ENCODE data around the gene UNC79.

The UNC79 gene

GRCh38 chr14:93712838-93713724, 282.3 kb downstream of the UNC79 start:
- no peak for DNase-seq

GRCh38 chr14:93713726-93714405, 283.1 kb downstream of the UNC79 start:
- DNase-seq = no peak

GRCh38 chr14:93714605-93715004, 283.9 kb downstream of the UNC79 start:
- no peak for DNase-seq

- DNase-seq = no peak
Observed at GRCh38 chr14:93715279-93715927, 284.7 kb downstream of the UNC79 start.

- DNase-seq = no peak
Observed at GRCh38 chr14:93716002-93716745, 285.4 kb downstream of the UNC79 start.

- DNase-seq = no peak
Observed at GRCh38 chr14:93716746-93717667, 286.3 kb downstream of the UNC79 start.

GRCh38 chr14:93717668-93718320, 287.1 kb downstream of the UNC79 start:
- DNase-seq = no peak

DNA sequence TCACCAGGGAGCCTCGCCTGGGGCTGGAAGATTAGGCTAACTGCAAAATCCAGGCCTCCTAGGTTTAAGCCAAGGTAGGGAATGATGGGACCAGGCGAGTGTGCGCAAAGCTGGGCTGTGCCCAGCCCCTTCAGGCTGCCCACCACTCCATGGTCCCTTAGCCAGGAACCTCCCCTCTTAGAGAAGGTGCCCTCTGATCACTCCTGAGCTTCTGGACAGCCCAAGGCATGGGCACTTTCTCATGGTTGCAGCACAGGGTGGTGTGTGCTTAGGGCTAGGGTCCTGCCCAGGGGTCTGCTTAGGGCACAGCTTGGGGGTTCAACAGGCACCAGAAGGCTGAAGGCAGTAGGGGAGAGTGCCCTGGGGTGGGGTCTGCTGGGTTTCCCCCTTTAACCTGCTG, 288.5 kb downstream of the UNC79 start:
- DNase-seq = no peak

DNA sequence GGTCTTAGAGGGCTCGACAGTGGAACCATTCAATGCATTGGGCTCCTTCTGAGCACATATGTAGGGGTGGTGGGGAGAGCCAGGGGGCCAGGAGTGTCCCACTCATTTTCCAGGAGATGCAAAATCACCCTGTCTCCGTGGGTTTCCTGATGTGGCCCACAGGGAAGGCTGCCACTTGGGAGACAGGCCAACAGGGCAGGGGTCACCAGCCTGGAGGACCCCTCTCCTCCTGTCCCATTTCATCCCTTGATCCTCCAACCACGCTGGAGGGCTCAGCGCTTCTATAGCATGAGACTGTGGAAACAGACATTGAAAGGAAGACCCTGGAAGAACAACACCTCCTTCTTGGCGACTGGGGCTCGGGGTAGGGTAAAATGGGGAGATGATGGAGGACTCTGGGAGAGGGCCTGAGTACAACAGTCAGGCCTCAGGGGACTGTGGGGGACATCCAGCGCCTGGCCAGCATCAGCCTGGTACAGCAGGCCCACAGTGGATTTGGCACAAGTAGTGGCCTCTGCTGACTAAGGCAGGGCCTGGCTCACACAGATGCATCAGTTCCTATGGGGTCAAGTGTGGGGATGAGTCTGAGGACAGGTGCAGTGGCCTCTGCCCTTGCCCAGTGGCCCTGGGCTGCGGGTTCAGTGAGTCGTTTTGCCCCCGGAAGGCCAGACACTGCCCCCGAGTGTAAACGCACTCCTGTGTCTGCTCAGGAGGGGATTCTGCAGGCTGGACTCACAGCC, 289.5 kb downstream of the UNC79 start:
- no peak for DNase-seq

DNA sequence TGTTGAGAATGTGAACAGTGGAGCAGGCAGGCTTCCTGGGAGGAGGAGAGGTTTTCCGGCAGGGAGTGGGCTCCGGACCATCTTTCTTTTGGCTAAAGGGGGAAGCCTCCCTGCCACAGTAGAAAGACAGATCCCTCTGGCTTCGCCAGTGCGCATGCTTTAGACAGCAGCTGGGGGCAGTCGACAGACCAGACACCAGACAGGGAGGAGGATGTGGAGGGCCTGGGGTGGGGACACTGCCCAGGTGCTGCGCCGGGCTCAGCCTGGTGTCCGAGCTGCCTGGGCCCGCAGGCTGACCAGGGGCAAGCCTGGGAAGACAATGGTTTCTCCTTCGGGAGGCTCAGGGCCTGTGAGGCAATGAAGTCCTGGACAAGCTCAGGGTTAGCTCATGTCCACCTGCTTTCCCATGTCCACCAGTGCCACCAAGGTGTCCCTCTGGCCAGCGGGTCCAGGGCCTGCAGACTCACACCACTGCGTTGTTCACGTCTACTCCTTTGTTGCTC, 290.3 kb downstream of the UNC79 start:
- DNase-seq = no peak

- DNase-seq = no peak
Observed at GRCh38 chr14:93723001-93723400, 292.3 kb downstream of the UNC79 start.

DNA sequence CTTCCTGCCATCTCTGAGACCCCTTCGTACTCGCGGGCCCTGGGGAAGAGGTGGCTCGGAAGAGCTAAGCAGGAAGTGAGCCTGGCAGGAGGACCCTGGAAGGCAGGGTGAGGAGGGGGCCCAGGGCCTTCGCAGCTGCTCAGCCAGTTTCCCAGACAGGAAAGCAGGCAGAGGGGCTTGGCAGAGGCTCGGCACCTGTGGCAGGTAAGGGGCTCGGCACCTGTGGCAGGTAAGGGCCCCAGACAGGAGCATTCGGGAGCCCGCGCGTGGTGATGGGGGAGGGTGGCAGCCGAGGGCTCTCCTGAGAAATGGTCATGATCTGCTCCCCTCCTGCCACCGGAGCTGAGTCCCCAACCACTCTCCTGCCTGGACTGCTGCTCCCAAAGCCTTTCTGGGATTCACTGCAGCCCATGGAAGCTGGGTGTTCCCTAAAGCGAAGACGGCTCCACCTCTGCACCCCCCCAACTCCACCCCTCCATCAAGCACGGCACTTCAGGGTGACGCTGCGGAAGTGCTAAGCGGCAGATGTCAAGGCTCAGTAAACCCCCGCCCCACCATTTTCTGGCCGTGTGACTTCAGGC, 294.4 kb downstream of the UNC79 start:
- no peak for DNase-seq

- no peak for DNase-seq
Observed at GRCh38 chr14:93725993-93726392, 295.3 kb downstream of the UNC79 start.

DNA sequence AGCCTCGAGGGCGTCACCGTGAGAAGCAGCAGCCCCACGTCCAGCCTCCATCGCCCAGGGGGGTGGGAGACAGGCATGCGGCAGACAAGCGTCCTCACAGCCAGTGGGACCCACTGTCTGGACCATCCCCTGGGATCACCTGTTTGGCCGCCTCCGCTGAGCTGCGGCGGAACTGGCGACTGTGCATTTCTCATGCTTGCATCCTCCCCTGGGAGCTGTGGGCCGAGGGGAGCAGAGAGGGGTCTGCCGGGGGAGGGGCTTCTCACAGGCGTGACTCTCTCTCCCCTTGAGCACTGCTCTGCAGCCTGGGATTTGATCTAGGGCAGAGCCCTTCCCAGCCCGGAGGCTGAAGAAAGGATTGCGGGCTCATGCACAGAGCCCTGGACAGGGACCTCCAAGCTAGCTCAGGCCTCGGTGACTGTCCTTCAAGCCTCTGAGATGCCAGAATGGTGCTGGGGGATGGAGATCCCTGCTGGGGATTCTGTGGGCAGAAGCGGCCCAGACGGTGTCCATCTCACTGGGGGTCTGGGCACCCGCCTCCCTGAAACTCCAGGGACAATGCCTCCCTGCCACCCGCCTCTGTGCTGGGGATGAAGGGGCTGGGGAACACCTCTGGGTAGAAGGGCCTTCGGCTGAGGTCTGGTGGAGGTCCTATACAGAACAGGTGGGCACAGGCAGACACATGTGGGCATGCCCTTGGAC, 296.5 kb downstream of the UNC79 start:
- no peak for DNase-seq

- DNase-seq = no peak
Observed at GRCh38 chr14:93727917-93728650, 297.3 kb downstream of the UNC79 start.

DNA sequence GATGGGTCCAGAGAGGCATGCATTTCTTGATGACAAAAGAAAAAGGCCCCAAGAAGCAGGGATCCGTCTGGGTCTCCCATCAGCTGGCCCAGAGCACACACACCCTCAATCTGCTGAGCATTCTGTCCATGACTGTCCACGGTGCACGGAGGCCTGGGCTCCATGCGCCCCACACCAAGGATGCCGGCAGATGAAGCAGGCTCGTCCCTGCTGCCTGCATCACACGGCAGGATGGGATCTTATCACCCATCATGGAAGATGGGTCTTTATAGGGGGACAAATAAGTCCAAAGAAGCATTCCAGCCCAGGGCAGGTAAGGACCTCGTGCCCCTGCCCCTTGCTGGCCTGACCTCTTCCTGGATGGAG, 297.9 kb downstream of the UNC79 start:
- DNase-seq = no peak

- DNase-seq = no peak
Observed at GRCh38 chr14:93729993-93730392, 299.3 kb downstream of the UNC79 start.

DNA sequence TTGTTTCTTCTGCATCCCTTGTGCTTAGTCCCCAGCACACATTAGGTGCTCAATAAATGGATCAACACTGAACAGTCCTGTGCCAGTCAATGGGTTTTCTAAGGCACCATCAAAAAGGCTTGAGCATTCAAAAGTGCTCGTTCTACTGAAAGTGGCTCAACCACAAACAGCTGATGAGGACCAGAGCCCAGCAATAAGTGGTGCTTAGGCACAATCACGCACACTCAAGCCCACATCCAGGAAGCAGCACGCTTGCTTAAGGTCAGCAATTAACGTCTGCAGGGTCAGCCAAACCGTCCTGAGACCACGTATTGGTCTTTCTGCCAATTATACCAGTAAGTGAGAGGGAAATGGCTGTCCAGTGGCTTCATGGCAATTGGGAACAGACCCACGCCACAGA, 301.0 kb downstream of the UNC79 start:
- DNase-seq = no peak

GRCh38 chr14:93732524-93732923, 301.8 kb downstream of the UNC79 start:
- no peak for DNase-seq
